ENCODE data around the gene PRDM2. TPM values are rescaled to one million over a fixed set of nuclear protein-coding genes. Genes with fewer than 3 reads are reported as not detected.

Gene PRDM2
- total RNA-seq, 3 donors from 2014 or later (not counting 1 experiment from before 2014, with no cell fraction given), result 168 to 193 (median 184) TPM

- TF ChIP-seq CTCF (IDR thresholded peaks at IDR 0.05), result no peak
- no peaks in the 10 kb centered on the region for H3K27me3 Mint-ChIP-seq (ENCODE audit: low read depth in 2 of 2)
- no peak overlapping the region for H3K4me3 ChIP-seq (ENCODE audit: low read length)
- H3K4me3 Mint-ChIP-seq, result no peak overlapping the region
- DNase-seq (no peak), ATAC-seq (no peak)
- H3K36me3 ChIP-seq (ENCODE audit: control insufficient read depth, insufficient read depth, low read length), result peaks cover 5% of the 10 kb centered on the region
- H3K9me3 ChIP-seq (ENCODE audit: control insufficient read depth, insufficient read depth, low read length), result no peaks in the 10 kb centered on the region
- H3K4me1 Mint-ChIP-seq, result peaks cover 0 to 1% of the 10 kb centered on the region in 2 donors
- no peak overlapping the region for H3K27ac ChIP-seq (ENCODE audit: low read length)
- 96% methylated on average over 24 of the region's 24 CpGs for WGBS (ENCODE audit: insufficient coverage)
- intact Hi-C loops (cut with micrococcal nuclease), result loop anchor here (10.0 kb wide), 1 partner anchor 141 kb away; no protein-coding TSS in a partner anchor
- H3K27me3 ChIP-seq (ENCODE audit: control insufficient read depth, insufficient read depth, low read length), result no peaks in the 10 kb centered on the region
- H3K36me3 Mint-ChIP-seq, result peaks cover 7% of the 10 kb centered on the region
- no peak overlapping the region for H3K27ac Mint-ChIP-seq
- no peaks in the 10 kb centered on the region for H3K4me1 ChIP-seq (ENCODE audit: control insufficient read depth, insufficient read depth, low read length)
- H3K9me3 Mint-ChIP-seq, result no peaks in the 10 kb centered on the region
Measured at GRCh38 chr1:13823126-13823880, 123.3 kb downstream of the PRDM2 start.

- WGBS (ENCODE audit: insufficient coverage), result 95% methylated on average over 11 of the region's 11 CpGs
- Histone ChIP-seq H3K27me3 (ENCODE audit: control insufficient read depth, insufficient read depth, low read length) (no peaks in the 10 kb centered on the region), H3K27ac (ENCODE audit: low read length) (no peak overlapping the region), H3K4me3 (ENCODE audit: low read length) (no peak overlapping the region), H3K4me1 (ENCODE audit: control insufficient read depth, insufficient read depth, low read length) (peaks cover 4% of the 10 kb centered on the region), H3K36me3 (ENCODE audit: control insufficient read depth, insufficient read depth, low read length) (peaks cover 5% of the 10 kb centered on the region), H3K9me3 (ENCODE audit: control insufficient read depth, insufficient read depth, low read length) (no peaks in the 10 kb centered on the region)
- Mint-ChIP-seq H3K27ac (no peak overlapping the region), H3K9me3 (no peaks in the 10 kb centered on the region), H3K4me3 (no peak overlapping the region), H3K4me1 (peaks cover 0 to 8% of the 10 kb centered on the region in 2 donors), H3K36me3 (peaks cover 7% of the 10 kb centered on the region), H3K27me3 (ENCODE audit: low read depth in 2 of 2) (no peaks in the 10 kb centered on the region)
- ATAC-seq (no peak), DNase-seq (no peak)
- TF ChIP-seq CTCF (IDR thresholded peaks at IDR 0.05), result no peak
- intact Hi-C loops (cut with micrococcal nuclease), result loop anchor here (10.0 kb wide), 1 partner anchor 141 kb away; no protein-coding TSS in a partner anchor
Measured at GRCh38 chr1:13823936-13824335, 123.9 kb downstream of the PRDM2 start.

GRCh38 chr1:13824626-13825025 is 124.6 kb downstream of the PRDM2 start:
- H3K36me3 ChIP-seq (ENCODE audit: control insufficient read depth, insufficient read depth, low read length), result peaks cover 2% of the 10 kb centered on the region
- no peaks in the 10 kb centered on the region for H3K9me3 ChIP-seq (ENCODE audit: control insufficient read depth, insufficient read depth, low read length)
- no peak overlapping the region for H3K27ac Mint-ChIP-seq
- no peak overlapping the region for H3K4me3 Mint-ChIP-seq
- H3K27ac ChIP-seq (ENCODE audit: low read length), result no peak overlapping the region
- no peaks in the 10 kb centered on the region for H3K9me3 Mint-ChIP-seq
- peaks cover 0 to 10% of the 10 kb centered on the region in 2 donors for H3K4me1 Mint-ChIP-seq
- H3K27me3 Mint-ChIP-seq (ENCODE audit: low read depth in 2 of 2), result no peaks in the 10 kb centered on the region
- 93% methylated on average over 9 of the region's 9 CpGs for WGBS (ENCODE audit: insufficient coverage)
- no peak overlapping the region for H3K4me3 ChIP-seq (ENCODE audit: low read length)
- H3K36me3 Mint-ChIP-seq, result peaks cover 7% of the 10 kb centered on the region
- TF ChIP-seq CTCF (IDR thresholded peaks at IDR 0.05), result no peak
- H3K4me1 ChIP-seq (ENCODE audit: control insufficient read depth, insufficient read depth, low read length), result peaks cover 8% of the 10 kb centered on the region
- intact Hi-C loops (cut with micrococcal nuclease), result loop anchor here (10.0 kb wide), 1 partner anchor 140 kb away; no protein-coding TSS in a partner anchor
- no peaks in the 10 kb centered on the region for H3K27me3 ChIP-seq (ENCODE audit: control insufficient read depth, insufficient read depth, low read length)
- no peak for ATAC-seq
- no peak for DNase-seq
